ENCODE data around the gene GLTPD2.
"Not testable (repeated sequence)": the region's sequence is repeated elsewhere in the genome, so short reads cannot be mapped to it uniquely, and the experiment has no call there.

GLTPD2 gene

GRCh38 chr17:4807605-4808377 lies 19.0 kb downstream of the GLTPD2 start:
- in situ Hi-C loops (cut with MboI; ENCODE audit: low sequenced_read_pairs), result no loop called here

GRCh38 chr17:4808378-4808767 lies 19.6 kb downstream of the GLTPD2 start:
- in situ Hi-C loops (cut with MboI; ENCODE audit: low sequenced_read_pairs), result no loop called here

GRCh38 chr17:4810696-4811290 lies 22.0 kb downstream of the GLTPD2 start:
- in situ Hi-C loops (cut with MboI; ENCODE audit: low sequenced_read_pairs), result no loop called here

- in situ Hi-C loops (cut with MboI; ENCODE audit: low sequenced_read_pairs), result no loop called here
Observed at GRCh38 chr17:4811471-4811870, 22.7 kb downstream of the GLTPD2 start.

- in situ Hi-C loops (cut with MboI; ENCODE audit: low sequenced_read_pairs), result no loop called here
Observed at GRCh38 chr17:4812690-4813089, 23.9 kb downstream of the GLTPD2 start.

GRCh38 chr17:4815043-4815675 lies 26.4 kb downstream of the GLTPD2 start:
- in situ Hi-C loops (cut with MboI; ENCODE audit: low sequenced_read_pairs), result no loop called here

- in situ Hi-C loops (cut with MboI; ENCODE audit: low sequenced_read_pairs), result no loop called here
Observed at GRCh38 chr17:4816826-4817225, 28.1 kb downstream of the GLTPD2 start.

- in situ Hi-C loops (cut with MboI; ENCODE audit: low sequenced_read_pairs), result no loop called here
Observed at GRCh38 chr17:4818276-4818675, 29.5 kb downstream of the GLTPD2 start.

- in situ Hi-C loops (cut with MboI; ENCODE audit: low sequenced_read_pairs), result no loop called here
Observed at GRCh38 chr17:4822835-4823234, 34.1 kb downstream of the GLTPD2 start.

GRCh38 chr17:4823373-4824089 lies 34.8 kb downstream of the GLTPD2 start:
- in situ Hi-C loops (cut with MboI; ENCODE audit: low sequenced_read_pairs), result no loop called here

- in situ Hi-C loops (cut with MboI; ENCODE audit: low sequenced_read_pairs), result no loop called here
Observed at GRCh38 chr17:4827399-4827798, 38.6 kb downstream of the GLTPD2 start.

GRCh38 chr17:4832829-4833177 lies 44.0 kb downstream of the GLTPD2 start:
- in situ Hi-C loops (cut with MboI; ENCODE audit: low sequenced_read_pairs), result not testable (repeated sequence)

- in situ Hi-C loops (cut with MboI; ENCODE audit: low sequenced_read_pairs), result no loop called here
Observed at GRCh38 chr17:4833178-4833940, 44.6 kb downstream of the GLTPD2 start, which contains the start of gene MINK1. Gene MINK1, plus strand, starts transcription at chr17:4833340. Its CDS starts 244 bp downstream, at chr17:4833584.

GRCh38 chr17:4833941-4834680 lies 45.3 kb downstream of the GLTPD2 start:
- in situ Hi-C loops (cut with MboI; ENCODE audit: low sequenced_read_pairs), result no loop called here

- in situ Hi-C loops (cut with MboI; ENCODE audit: low sequenced_read_pairs), result no loop called here
Observed at GRCh38 chr17:4834681-4835020, 45.9 kb downstream of the GLTPD2 start.

- in situ Hi-C loops (cut with MboI; ENCODE audit: low sequenced_read_pairs), result no loop called here
Observed at GRCh38 chr17:4836221-4836620, 47.5 kb downstream of the GLTPD2 start.

GRCh38 chr17:4837471-4838308 lies 48.9 kb downstream of the GLTPD2 start:
- in situ Hi-C loops (cut with MboI; ENCODE audit: low sequenced_read_pairs), result no loop called here

- in situ Hi-C loops (cut with MboI; ENCODE audit: low sequenced_read_pairs), result no loop called here
Observed at GRCh38 chr17:4838309-4838785, 49.6 kb downstream of the GLTPD2 start.

- in situ Hi-C loops (cut with MboI; ENCODE audit: low sequenced_read_pairs), result no loop called here
Observed at GRCh38 chr17:4839221-4839620, 50.5 kb downstream of the GLTPD2 start.

Data from HL-60/S4 (cell line).